Left ventricle myocardium inferior (tissue), 1 donor: ENCODE measurements around the gene ESRRA. TPM values are rescaled to one million over a fixed set of nuclear protein-coding genes. Genes with fewer than 3 reads are reported as not detected.
A peak's percentile ranks its signal among the peaks of the same experiment; 100 is the strongest.
"Not testable (repeated sequence)": the region's sequence is repeated elsewhere in the genome, so short reads cannot be mapped to it uniquely, and the experiment has no call there.

Experiments used
- DNase-seq: peaks from one replicate; pipeline ENCODE4 v3.0.0-alpha.2; 2020
- H3K27ac ChIP-seq: fragments of 200-600 bp; replicated peaks from 2 replicates; pipeline ENCODE4 v1.8.0; 2021
- H3K27me3 ChIP-seq: fragments of 200-600 bp; 2 replicates; pipeline ENCODE4 v1.8.0; 2021; ENCODE audit warnings: low read depth
- H3K36me3 ChIP-seq: fragments of 200-600 bp; 2 replicates; pipeline ENCODE4 v1.8.0; 2021
- H3K4me1 ChIP-seq: fragments of 200-600 bp; 2 replicates; pipeline ENCODE4 v1.8.0; 2021
- H3K4me3 ChIP-seq: fragments of 200-600 bp; 2 replicates; pipeline ENCODE4 v1.8.0; 2021; ENCODE audit warnings: mild to moderate bottlenecking, moderate library complexity
- H3K9me3 ChIP-seq: fragments of 200-600 bp; replicated peaks from 2 replicates; pipeline ENCODE4 v1.8.0; 2021
- intact Hi-C: fragments of 100-400 bp; cut with micrococcal nuclease; formaldehyde crosslinking; loops from one replicate; pipeline ENCODE4 v1.11.0; 2022
- total RNA-seq: library from RNA; stranded (reverse); fragmentation: NEBNext Ultra II Directional; extraction: Animal tissue kit (Norgen Biotek cat#: 25700); gene quantifications from one replicate; pipeline ENCODE4 v1.2.1, GENCODE V29; 2021
- TF ChIP-seq, protein P1 (sequence below): fragments of 200-600 bp; IDR thresholded peaks from 2 replicates; pipeline ENCODE4 v1.8.0; 2021; ENCODE audit warnings: antibody characterized with exemption, mild to moderate bottlenecking, borderline replicate concordance
- donor health status: DM: no; HTN: yes; CAD: no; lungs with severe emphysema.

Gene ESRRA
- total RNA-seq, 1 donor from 2014 or later, result 213 TPM

DNA sequence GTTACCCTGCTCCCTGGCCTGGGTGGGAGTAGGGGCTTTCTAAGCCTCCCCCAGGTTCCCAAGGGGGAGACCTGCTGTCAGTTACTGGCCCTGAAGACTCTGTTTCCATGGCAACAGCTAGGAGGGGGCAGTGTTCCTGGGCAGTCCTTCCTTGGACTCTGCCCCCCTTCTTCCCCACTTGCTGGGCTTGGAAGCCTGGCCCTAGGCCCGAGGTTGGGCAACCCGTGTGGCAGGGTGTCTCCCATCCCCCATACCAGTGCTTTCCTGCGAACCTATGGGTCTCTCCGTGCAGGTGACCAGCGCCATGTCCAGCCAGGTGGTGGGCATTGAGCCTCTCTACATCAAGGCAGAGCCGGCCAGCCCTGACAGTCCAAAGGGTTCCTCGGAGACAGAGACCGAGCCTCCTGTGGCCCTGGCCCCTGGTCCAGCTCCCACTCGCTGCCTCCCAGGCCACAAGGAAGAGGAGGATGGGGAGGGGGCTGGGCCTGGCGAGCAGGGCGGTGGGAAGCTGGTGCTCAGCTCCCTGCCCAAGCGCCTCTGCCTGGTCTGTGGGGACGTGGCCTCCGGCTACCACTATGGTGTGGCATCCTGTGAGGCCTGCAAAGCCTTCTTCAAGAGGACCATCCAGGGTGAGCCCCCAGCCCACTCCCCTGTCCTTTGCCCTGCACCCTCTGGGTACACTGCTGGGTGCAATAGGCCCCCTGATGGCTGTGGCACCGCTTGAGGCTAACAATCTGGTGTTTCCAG, 1.7 kb downstream of the ESRRA start:
- peaks cover 15% of the 10 kb centered on the region for H3K36me3 ChIP-seq
- no peaks in the 10 kb centered on the region for H3K9me3 ChIP-seq
- TF ChIP-seq, protein P1, sequence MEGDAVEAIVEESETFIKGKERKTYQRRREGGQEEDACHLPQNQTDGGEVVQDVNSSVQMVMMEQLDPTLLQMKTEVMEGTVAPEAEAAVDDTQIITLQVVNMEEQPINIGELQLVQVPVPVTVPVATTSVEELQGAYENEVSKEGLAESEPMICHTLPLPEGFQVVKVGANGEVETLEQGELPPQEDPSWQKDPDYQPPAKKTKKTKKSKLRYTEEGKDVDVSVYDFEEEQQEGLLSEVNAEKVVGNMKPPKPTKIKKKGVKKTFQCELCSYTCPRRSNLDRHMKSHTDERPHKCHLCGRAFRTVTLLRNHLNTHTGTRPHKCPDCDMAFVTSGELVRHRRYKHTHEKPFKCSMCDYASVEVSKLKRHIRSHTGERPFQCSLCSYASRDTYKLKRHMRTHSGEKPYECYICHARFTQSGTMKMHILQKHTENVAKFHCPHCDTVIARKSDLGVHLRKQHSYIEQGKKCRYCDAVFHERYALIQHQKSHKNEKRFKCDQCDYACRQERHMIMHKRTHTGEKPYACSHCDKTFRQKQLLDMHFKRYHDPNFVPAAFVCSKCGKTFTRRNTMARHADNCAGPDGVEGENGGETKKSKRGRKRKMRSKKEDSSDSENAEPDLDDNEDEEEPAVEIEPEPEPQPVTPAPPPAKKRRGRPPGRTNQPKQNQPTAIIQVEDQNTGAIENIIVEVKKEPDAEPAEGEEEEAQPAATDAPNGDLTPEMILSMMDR, result no peak
- H3K27me3 ChIP-seq, result no peaks in the 10 kb centered on the region
- H3K4me3 ChIP-seq, result peak overlapping the region; percentile 77
- DNase-seq, result no peak
- peaks cover 42% of the 10 kb centered on the region for H3K4me1 ChIP-seq
- H3K27ac ChIP-seq, result peak overlapping the region; percentile 99
- intact Hi-C loops, result no loop called here

DNA sequence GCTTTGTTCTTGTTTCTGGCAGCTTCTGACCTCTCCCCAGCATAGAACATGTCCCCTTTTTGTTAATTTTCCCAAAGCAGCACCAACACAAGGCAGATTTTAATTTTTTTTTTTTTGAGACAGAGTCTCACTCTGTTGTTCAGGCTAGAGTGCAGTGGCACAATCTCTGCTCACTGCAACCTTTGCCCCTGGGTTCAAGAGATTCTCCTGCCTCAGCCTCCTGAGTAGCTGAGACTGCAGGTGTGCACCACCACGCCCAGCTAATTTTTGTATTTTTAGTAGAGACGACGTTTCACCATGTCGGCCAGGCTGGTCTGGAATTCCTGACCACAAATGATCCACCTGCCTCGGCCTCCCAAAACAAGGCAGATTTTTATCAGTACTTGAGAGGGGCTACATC, 2.5 kb downstream of the ESRRA start:
- H3K27me3 ChIP-seq, H3K9me3 ChIP-seq, intact Hi-C loops, DNase-seq: not testable (repeated sequence)
- Histone ChIP-seq H3K4me3 (peak overlapping the region; percentile 77), H3K27ac (peak overlapping the region; percentile 99), H3K36me3 (peaks cover 15% of the 10 kb centered on the region), H3K4me1 (peaks cover 50% of the 10 kb centered on the region)

DNA sequence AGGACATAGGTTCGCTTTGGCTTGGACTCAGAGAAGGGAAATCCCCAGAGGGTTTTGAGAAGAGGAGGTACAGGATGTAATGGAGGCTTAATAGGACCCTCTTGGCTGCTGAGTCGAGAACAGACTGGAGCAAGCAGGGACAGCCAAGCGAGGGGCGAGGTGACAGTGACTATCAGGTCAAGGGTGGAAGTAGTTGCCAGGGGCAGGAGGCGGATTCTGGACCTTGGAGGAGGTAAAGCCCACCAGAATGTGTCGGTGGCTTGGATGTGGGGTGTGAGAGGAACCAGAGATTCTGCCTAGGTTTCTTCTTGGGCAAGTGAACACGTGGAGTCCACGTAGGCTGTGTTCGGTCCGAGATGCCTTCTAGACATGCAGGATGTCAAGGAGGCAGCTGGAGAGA, 7.6 kb downstream of the ESRRA start:
- H3K9me3 ChIP-seq, result no peaks in the 10 kb centered on the region
- peaks cover 31% of the 10 kb centered on the region for H3K36me3 ChIP-seq
- TF ChIP-seq, protein P1, result no peak
- intact Hi-C loops, result no loop called here
- H3K27me3 ChIP-seq, result no peaks in the 10 kb centered on the region
- H3K4me3 ChIP-seq, result no peak overlapping the region
- peak overlapping the region; percentile 64 for H3K27ac ChIP-seq
- peaks cover 63% of the 10 kb centered on the region for H3K4me1 ChIP-seq
- no peak for DNase-seq

DNA sequence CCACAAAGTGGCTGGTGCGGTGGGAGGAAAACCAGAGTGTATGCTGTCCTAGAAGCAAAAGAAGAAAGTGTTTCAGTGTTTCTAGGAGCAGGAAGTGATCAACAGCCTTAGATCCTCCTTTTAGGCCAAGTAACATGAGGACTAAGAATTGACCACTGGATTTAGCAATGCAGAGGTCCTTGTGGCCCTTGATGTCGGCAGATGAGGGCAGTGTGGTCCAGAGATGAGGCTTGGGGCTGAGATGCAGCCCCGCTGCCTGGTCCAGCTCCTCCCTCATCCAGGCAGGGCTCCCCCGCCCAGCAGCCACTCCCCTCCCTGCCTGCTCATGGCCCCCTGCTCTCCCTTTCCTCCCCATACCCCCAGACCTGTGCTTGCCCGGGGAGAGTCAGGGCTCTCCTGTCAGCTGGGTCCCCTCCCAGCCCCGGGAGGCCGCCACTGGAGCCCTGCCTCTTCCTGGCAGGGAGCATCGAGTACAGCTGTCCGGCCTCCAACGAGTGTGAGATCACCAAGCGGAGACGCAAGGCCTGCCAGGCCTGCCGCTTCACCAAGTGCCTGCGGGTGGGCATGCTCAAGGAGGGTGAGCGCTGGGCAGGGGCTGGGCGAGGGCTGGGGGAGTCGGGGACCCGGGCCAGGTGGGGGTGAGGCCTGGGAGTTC, 8.3 kb downstream of the ESRRA start:
- peak overlapping the region; percentile 64 for H3K27ac ChIP-seq
- peaks cover 68% of the 10 kb centered on the region for H3K4me1 ChIP-seq
- H3K27me3 ChIP-seq, result no peaks in the 10 kb centered on the region
- no peaks in the 10 kb centered on the region for H3K9me3 ChIP-seq
- peaks cover 31% of the 10 kb centered on the region for H3K36me3 ChIP-seq
- TF ChIP-seq, protein P1, result no peak
- intact Hi-C loops, result no loop called here
- H3K4me3 ChIP-seq, result peak overlapping the region; percentile 44
- peak; percentile 69 for DNase-seq

DNA sequence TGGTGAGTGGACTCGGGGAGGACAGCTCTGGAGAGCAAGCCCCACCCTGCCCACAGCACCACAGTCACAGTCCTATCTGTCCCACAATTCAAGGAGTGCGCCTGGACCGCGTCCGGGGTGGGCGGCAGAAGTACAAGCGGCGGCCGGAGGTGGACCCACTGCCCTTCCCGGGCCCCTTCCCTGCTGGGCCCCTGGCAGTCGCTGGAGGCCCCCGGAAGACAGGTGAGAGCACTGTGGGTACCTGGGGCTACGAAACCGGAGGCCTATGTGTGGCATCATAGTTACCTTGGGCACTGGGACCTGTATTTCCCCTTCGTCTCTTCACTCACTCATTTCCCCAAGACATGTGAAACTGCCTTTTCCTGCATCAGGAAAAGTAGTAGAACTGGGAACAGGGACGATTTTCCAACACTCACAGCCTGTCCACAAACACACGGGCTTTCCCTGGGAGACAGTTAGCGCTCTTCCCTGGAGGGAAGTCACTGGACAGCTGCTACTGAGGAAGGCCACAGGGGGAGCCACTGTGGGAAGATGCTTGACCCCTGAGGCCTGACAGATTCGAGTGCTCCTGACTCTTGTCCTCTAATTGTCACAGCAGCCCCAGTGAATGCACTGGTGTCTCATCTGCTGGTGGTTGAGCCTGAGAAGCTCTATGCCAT, 9.0 kb downstream of the ESRRA start:
- H3K36me3 ChIP-seq, result peaks cover 29% of the 10 kb centered on the region
- no peaks in the 10 kb centered on the region for H3K9me3 ChIP-seq
- intact Hi-C loops, result no loop called here
- no peak for DNase-seq
- peaks cover 75% of the 10 kb centered on the region for H3K4me1 ChIP-seq
- peak overlapping the region; percentile 44 for H3K4me3 ChIP-seq
- no peaks in the 10 kb centered on the region for H3K27me3 ChIP-seq
- H3K27ac ChIP-seq, result peak overlapping the region; percentile 64
- TF ChIP-seq, protein P1, result no peak
